ENCODE data around the gene KCTD2.

KCTD2 gene

DNA sequence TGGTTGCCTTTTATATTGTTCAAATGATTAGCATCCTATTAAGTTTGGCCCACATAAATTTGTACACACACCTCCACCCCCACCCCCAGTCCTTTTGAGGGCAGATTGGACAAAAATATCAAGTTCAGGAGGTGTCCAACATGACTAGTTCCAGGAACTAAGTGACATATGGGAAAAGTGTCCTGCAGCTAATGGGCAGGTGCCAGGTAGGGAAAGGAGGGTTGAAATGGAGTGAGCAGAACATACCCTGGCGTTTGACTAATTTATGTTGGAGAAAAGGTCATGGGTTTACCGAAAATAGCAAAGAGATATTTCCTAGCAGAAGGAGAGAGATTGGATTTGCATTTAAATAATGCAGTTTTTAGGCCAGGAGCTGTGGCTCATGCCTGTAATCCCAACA, 4.9 kb downstream of the KCTD2 start:
- no peak overlapping the region for H3K4me3 ChIP-seq (ENCODE audit: low read depth, low read length)
- TF ChIP-seq MYC (IDR thresholded peaks at IDR 0.05; ENCODE audit: low read depth, low read length) = no peak
- no peak for TF ChIP-seq POLR2A (IDR thresholded peaks at IDR 0.05; ENCODE audit: extremely low read depth, insufficient read length)
- TF ChIP-seq, protein P1, sequence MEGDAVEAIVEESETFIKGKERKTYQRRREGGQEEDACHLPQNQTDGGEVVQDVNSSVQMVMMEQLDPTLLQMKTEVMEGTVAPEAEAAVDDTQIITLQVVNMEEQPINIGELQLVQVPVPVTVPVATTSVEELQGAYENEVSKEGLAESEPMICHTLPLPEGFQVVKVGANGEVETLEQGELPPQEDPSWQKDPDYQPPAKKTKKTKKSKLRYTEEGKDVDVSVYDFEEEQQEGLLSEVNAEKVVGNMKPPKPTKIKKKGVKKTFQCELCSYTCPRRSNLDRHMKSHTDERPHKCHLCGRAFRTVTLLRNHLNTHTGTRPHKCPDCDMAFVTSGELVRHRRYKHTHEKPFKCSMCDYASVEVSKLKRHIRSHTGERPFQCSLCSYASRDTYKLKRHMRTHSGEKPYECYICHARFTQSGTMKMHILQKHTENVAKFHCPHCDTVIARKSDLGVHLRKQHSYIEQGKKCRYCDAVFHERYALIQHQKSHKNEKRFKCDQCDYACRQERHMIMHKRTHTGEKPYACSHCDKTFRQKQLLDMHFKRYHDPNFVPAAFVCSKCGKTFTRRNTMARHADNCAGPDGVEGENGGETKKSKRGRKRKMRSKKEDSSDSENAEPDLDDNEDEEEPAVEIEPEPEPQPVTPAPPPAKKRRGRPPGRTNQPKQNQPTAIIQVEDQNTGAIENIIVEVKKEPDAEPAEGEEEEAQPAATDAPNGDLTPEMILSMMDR (IDR thresholded peaks at IDR 0.05; ENCODE audit: low read depth, low read length) = no peak
- TF ChIP-seq, protein P2, sequence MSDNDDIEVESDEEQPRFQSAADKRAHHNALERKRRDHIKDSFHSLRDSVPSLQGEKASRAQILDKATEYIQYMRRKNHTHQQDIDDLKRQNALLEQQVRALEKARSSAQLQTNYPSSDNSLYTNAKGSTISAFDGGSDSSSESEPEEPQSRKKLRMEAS (IDR thresholded peaks at IDR 0.05; ENCODE audit: low read depth, low read length) = no peak
- no peak for DNase-seq (ENCODE audit: low read depth)

DNA sequence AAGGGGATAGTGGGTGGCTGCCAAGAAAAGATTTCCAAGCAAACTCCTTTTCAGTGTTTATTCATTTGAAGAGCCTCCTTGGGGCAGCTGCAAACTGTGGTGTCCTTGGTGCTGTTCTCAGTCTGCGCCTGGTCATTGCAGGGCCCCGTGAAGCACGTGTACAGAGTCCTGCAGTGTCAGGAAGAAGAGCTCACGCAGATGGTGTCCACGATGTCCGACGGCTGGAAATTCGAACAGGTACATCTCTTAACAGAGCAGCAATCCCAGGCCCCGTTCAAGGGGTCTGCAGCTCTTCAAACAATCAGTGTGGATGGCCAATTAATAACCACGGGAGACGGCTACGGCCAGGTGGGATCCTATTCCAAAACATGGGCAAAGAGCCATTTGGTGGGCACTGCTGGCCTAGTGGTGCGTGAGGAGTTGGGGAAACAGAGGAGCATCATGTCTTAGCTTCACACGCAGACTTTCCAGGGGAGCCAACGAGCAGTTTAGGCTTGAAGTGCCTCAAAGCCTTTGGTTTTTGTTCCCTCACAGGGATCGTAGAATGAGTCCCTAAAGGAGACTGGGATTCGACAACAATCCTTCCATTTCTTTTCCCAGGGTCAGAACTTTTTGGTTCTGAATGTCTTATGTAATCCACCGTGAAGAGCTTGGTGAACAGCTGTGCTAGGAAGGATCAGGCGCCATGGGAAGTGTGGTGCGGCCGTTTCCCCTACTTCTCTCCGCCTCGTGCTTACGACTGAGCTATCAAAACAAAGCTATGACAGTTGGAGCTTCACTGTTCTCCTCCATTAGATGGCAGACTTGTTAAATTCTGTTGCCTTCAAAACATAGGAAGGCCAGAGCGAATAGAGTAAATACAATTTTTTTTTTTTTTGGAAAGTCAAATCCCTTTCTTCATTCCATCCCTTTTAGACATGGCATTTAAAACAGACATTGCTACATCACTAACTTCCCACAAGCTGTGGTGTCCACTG, 12.6 kb downstream of the KCTD2 start:
- DNase-seq (ENCODE audit: low read depth) = peak; percentile 43
- H3K4me3 ChIP-seq (ENCODE audit: low read depth, low read length) = no peak overlapping the region
- TF ChIP-seq, protein P2 (IDR thresholded peaks at IDR 0.05; ENCODE audit: low read depth, low read length) = peak; percentile 77
- no peak for TF ChIP-seq POLR2A (IDR thresholded peaks at IDR 0.05; ENCODE audit: extremely low read depth, insufficient read length)
- TF ChIP-seq, protein P1 (IDR thresholded peaks at IDR 0.05; ENCODE audit: low read depth, low read length) = no peak
- TF ChIP-seq MYC (IDR thresholded peaks at IDR 0.05; ENCODE audit: low read depth, low read length) = peak; percentile 61

DNA sequence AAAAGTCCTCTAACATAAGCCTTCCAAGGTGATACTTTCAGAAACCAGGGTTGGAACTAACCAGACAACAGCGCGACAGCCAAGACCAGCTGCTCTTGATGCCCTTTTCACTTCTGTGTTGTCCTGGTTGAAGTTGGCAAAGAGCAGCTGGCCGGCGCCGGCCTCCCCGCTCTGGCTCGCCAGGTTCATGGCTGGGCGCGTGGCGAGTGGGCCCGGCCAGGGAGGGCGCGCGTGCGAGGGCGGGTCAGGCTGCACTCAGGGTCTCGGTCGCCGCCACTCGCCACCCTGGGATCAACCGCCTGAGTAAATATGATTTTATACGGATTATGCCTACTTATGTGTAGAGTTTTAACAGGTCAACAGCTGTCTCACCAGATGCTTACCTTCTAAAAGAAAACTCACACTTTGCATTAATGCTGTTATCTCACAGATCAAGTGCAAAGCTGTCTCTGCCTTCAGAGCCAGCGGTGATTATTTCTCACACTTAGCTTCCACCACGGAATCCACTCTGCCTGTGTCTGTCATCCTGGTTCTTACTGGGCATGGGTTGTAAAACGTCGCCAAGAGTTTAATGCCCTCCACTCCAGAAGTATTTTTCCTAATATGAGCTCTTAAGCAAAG, 13.5 kb downstream of the KCTD2 start:
- DNase-seq (ENCODE audit: low read depth) = no peak
- H3K4me3 ChIP-seq (ENCODE audit: low read depth, low read length) = no peak overlapping the region
- TF ChIP-seq, protein P1 (IDR thresholded peaks at IDR 0.05; ENCODE audit: low read depth, low read length) = no peak
- TF ChIP-seq MYC (IDR thresholded peaks at IDR 0.05; ENCODE audit: low read depth, low read length) (no peak), POLR2A (IDR thresholded peaks at IDR 0.05; ENCODE audit: extremely low read depth, insufficient read length) (no peak)
- TF ChIP-seq, protein P2 (IDR thresholded peaks at IDR 0.05; ENCODE audit: low read depth, low read length) = no peak

DNA sequence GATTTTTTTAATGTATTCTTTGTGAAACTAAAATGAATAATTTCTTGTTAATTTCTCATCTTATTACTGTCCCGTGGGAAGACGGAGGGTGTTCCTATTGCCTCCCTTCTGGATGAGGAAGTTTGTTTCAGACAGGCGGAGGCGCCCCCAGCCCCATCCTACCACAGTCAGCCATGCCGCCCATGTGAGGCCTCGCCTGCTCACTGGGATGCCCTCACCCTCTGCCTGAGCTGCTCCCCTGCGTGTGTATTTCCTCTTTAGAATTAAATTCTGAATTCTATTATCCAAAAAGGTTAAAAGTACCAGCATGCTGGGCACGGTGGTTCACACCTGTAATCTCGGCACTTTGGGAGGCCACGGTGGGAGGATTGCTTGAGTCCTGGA, 14.0 kb downstream of the KCTD2 start:
- TF ChIP-seq, protein P1 (IDR thresholded peaks at IDR 0.05; ENCODE audit: low read depth, low read length) = no peak
- TF ChIP-seq MYC (IDR thresholded peaks at IDR 0.05; ENCODE audit: low read depth, low read length) = no peak
- DNase-seq (ENCODE audit: low read depth) = no peak
- no peak overlapping the region for H3K4me3 ChIP-seq (ENCODE audit: low read depth, low read length)

DNA sequence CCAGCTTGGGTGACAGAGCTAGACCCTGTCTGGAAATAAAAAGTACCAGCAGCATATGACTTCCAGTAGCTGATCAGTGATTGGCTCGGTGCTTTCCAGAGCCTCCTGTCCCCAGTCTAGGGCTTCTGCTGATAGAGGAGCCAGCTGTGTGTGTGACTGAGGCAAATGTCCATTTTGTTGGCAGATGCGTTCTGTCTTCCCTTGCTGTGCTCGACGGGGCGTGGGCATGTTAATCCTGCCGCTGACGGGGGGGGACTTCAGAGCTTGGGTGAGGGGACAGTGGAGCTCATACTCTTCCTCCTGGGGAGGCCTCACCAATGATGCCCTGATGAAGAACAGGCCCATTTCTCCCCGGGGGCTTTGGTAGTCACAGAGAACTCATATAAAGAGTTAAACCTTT, 14.6 kb downstream of the KCTD2 start:
- no peak overlapping the region for H3K4me3 ChIP-seq (ENCODE audit: low read depth, low read length)
- DNase-seq (ENCODE audit: low read depth) = no peak
- no peak for TF ChIP-seq MYC (IDR thresholded peaks at IDR 0.05; ENCODE audit: low read depth, low read length)
- TF ChIP-seq, protein P1 (IDR thresholded peaks at IDR 0.05; ENCODE audit: low read depth, low read length) = no peak
- TF ChIP-seq POLR2A (IDR thresholded peaks at IDR 0.05; ENCODE audit: extremely low read depth, insufficient read length) = no peak
- TF ChIP-seq, protein P2 (IDR thresholded peaks at IDR 0.05; ENCODE audit: low read depth, low read length) = no peak

Data from NB4 (cell line).